Stimulated activated CD8-positive, alpha-beta memory T cell treated with anti-CD3 and anti-CD28 coated beads, Interleukin-12 subunit alpha, Interleukin-12 subunit beta, amount 100 ng/mL, for 1 hour (primary cell): Measurements from ENCODE around the gene ZEB2.

Experiments used
- DNase-seq: peaks from one replicate; pipeline ENCODE4 v3.0.0-alpha.2; 2020; ENCODE audit warnings: low read depth

The ZEB2 gene

DNA sequence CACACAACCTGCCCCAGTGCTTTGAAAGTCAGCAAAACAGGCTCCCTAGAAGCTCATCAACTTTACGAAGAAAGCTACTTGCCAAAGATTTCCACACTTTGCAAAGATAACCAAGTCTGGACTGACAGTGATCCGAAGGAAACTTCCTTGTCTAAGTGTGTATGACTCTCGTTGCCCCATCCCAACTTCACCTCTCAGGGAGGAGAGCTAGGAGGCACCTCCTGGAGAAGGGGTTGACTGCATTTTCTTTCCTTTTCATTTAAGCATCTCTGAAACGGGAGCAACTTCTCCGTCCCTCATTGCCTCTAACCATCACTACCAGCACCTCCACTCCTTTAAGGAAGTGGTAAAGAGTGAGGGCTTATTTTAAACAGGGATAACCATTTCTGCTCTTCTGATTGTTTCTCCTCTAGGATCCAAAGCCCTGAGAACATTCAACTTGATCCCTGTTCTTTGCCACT, 7.0 kb downstream of the ZEB2 start:
- no peak for DNase-seq

DNA sequence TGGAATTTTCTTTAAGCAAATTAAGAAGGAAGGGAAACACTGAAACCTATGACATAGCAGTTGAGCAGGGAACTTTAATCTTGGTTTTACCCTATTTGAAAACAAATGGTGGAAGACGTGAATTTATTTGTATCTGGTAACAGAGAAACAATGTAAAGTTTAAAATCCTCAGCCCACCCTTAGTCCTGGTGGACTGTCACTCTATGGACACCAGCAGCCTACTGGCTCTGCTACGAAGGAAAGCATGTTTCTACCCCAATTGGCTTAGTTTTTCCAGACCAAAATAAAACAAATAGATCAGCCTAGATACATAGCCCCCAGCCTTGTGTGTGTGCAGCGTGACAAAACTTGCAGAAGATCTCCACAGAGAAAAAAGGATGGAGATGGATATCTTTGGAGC, 7.4 kb downstream of the ZEB2 start:
- no peak for DNase-seq

DNA sequence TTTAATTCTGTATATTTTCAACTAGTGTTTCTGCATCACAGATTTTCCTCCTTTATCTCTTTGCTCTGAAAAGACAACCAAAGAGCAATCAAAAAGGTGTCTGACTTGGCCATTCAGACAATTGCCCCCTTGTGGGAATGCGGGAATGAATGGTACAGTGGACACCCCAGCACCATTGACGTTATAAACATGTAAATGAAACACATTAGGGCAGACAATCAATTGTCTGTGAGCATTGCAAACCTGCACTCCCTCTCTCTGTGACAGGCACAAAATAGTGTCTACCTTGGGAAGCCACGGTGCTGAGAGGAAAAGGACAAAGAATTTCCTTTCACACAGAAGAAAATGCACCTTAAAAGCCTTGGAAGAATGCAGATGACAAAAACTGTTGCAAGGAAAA, 8.0 kb downstream of the ZEB2 start:
- DNase-seq = no peak

DNA sequence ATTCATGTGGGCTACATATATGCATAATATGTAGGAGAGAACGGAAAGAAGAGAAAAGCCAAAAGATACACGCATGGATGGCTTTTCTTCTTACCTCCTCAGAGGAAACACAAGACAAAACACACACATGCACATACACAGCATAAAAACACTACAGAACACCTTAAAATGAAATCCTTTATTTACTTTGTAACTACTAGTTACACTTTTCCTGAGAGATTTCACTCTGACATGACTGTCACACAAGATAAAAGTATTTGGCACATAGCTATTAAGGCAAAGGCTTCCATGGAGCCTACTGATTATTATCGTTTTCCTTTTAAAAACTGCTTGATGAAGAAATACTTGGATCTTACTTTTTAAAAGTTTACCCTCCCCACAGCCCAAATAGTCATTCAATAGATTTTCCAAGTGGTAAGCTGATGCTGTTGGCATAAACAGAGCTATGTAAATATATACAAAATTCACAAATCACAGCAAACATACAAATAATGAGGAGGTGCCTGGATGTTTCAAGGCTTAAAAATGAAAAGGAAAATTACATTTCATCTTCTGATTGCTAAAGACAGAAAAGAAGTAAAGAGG, 8.6 kb downstream of the ZEB2 start:
- no peak for DNase-seq

DNA sequence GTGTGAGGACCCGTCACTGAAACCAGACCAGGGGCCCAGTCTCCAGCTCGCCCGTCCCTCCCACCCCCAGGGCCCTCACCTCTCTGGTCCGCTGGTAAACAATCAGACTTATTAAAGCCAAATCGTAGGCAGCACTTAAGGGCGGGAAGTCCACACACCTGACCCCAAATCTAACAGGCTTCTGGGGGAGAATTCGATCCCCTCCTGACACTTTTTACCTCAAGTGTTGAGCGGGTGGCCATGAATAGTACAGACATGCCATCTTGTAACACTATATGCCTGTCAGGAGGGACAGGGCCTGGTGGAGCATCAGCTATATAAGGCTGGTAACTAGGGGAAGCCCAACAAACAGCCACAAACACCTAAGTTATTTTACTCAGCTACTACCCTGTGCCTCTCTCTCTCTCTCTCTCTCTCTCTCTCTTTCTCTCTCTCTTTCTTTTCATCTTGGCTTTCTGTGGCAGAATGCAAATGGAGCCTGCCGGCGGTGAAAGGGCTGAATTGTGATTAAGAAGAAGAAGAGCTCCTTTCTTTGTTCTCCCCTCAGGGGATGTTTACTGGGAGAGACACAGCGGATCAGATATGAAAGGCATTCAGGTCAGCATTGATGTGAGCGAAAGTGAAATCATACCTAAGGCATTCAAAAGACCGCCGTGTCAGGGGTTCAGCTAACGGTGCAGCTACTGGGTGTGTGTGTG, 9.5 kb downstream of the ZEB2 start:
- DNase-seq = no peak

DNA sequence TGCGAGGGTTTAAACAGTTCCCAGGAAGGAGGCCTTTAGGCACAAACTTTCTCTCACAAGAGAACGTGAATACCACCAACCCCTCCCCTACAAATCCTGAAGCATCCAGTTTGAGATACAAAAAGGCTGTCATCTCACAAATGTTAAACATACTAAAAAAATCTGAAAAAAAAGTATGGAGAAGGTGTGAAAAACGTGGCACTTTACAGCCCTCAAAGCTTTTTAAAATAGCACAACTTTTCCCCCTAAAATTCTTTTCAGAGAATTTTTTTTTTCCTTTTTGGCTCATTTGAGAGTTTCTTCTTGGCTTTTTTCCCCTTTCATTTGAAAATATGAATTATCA, 10.1 kb downstream of the ZEB2 start:
- DNase-seq = no peak

DNA sequence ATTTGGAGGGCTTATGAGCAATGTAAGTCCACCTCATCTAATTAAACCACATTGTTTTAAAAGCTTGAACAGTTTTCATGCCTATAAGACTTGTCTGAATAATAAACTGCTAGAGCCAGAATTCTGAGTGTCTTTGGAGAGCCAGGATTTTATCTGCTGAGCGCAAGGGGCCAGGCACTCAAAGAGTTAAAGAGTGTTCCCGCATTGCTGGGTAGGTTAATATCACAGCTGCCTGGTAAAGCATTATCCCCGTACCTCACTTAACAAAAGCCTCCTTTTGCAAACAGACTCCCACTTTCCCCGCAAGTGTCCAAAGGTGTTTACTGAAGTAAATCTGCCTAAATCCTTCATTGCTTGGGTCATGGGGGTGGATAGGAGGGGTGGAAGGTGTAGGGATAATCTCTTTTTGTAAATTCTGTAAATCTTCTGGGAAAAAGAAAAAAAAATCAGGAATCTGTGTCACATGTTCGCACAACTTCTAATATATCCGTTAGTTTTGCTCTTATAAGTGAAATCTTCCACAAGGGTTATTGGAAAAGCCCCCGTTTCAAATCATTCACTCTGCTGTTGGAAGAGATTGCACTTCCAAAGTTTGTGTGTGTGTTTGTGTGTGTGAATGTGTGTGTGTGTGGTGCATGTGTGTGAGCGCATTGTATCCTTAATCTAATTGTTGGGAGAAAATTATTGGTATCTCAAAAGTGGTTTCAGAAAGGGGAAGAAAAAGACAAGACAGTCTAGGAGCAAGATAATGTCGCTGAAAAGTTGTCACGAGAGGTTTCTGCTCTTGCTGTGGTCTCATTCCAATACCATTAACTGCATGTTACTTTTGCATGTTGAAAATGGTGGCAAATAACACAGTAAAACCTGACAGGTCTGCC, 10.7 kb downstream of the ZEB2 start:
- no peak for DNase-seq

DNA sequence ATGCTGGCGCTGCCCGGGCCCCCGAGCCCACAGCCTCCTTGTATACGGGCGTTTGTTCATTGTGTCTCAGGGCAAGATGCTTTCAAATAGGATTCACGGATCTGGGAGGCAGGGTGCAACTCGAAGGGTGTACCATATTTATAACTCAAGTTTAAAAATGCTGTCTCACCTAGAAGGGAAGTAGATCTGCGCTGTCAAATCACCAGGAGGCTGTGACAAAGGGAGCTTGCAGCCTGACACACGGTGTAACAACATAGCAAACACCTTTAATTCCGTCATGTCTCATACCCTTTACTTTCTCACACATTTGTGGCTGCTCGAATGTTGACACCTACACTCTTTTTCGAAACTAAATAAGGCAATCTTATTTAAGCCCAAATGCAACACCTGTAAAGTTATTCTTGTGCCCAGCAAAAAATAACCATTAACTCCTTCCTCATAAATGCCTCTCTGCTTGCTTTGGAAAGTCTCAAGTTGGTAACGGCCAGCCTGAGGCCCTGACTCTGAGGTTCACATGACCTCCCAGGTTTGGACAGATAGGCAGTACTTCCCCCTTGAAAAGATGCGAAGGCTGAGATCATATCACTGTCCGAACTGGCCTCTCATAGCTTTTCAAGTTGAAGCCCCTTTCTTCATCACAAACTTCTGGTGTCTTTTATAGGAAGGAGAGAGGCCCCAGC, 11.6 kb downstream of the ZEB2 start:
- no peak for DNase-seq

DNA sequence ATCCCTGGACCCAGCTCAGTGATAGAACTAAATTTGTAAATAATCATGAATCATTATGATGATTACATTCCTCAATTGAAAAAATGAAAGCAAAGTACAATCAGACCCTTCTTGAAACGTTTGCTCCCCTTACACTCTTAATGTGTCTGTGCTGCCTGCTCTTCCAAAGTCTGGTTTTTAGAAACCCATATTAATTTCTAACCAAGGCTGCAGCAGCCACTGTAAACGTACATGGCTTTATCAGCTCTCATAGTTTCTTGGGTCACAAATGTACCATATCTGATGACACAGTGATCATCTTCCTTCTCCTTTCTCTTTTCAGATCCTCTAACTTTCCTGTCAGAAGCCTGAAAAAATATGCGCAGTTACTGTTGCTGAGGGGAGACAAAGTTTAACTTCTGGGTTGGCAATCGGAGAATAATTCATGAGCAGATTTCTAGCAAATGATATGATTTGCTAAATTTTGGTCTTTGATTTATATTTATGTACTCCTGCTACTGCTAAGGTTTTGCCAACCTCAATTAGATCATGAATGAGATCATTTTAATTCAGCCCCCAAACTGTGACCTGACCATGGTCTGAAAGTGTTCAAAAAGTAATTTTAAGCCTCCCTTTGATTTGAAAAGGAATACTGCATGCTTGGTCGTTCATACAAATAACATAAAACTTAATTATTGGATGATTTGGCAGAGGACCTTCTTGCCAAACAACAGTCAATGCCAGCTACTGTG, 12.3 kb downstream of the ZEB2 start:
- DNase-seq = no peak

DNA sequence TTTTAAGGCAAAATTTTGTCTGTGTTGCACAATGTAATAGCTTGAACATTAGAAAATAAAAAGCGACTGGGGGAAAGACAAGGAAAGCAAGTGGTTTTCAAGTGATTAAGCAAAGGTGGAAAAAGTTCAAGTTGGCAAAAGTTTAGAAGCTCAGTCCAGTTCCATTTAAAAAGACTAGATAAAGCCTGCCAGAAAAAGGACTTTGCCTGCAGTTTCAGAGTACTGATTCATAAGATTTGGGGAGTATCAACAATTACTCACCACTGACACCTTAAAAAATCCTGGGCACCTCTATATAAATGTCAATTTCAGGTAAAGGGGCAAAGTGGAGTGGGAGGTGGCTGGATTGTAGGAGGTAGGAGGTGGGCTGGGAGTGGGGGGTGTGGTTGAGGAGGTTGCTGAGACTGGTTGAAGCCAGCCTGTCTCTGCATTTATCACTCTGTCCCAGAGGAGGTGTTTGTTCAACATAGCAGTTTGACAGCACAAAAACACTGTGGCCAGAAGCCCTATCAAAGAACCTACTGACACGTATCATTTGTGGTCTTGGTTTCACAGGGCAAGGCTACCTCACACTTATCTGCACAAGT, 14.6 kb downstream of the ZEB2 start:
- DNase-seq = no peak

DNA sequence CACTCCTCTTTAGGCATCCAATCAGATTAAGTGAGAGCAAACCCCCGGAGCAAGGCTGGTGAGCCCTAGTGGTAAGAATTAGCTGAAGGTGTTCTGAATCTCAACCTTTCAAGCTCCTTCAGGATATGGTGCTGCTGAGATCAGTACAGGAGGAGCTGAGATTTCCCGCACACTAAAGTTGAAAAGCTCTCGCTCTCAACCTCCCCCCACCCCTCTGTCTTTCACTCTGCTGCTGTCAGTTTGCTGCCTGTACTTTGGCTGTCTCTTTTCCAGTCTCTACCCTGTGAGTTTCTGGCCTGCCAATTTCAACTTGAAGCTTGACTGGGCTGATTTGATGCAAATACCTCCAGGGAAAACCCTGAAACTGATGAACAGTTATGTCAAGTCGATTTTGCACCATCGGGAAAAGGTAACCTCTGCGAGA, 15.7 kb downstream of the ZEB2 start:
- DNase-seq = no peak

DNA sequence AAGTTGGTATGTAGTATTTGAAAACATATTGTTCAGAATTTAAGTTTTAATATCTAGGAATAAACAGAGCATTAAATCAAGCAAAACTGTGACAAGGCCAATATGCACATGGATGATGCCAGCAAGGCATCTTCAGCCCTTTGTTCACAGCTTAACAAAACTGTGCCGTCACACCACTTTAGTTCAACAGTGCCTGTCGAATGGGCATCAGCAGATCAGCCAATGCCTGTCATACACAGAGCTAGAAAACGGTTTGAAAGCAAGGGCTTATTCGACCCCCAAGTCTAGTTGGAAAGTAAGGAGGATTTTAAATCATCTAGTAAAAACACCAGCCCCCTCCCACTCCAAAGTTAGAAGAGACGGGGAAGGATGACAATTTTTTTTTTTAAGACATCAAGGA, 16.7 kb downstream of the ZEB2 start:
- no peak for DNase-seq

DNA sequence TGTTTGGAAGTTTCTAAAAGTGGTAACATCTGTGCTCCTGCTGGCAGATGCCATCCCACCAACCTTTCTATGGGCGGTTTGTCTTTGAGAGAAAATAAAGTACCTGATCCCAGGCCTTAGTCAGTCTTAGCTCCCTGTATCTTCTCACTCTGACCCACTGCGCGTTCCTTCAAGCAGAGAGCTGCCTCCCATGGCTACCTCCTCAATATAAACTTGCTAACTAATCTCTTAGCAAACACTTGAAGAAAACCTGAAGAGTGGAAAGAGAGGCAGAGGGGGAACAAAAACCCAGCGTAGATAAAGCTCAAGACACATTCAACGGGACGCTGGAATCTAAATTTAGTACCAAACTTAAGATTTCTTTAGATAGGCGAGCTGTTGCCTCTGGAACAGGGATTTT, 17.6 kb downstream of the ZEB2 start:
- DNase-seq = no peak

DNA sequence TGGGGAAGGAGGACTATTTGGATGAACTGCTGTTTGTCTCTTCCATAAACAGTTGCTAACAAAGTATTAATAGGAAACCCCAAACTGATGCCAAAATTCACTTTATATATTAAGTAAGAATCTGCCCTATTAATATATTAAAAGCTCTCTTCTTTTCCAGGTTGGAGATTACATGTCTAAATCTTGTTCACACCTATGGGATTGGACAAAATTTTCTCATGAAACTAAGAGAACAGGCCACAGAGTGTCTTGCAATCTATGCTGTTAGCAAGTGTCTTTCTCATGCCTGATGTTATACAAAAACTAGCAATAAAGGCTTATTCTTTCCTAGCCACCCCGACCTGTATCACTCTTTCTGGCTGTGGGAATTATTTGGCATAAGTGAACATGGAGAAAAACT, 18.3 kb downstream of the ZEB2 start:
- no peak for DNase-seq

DNA sequence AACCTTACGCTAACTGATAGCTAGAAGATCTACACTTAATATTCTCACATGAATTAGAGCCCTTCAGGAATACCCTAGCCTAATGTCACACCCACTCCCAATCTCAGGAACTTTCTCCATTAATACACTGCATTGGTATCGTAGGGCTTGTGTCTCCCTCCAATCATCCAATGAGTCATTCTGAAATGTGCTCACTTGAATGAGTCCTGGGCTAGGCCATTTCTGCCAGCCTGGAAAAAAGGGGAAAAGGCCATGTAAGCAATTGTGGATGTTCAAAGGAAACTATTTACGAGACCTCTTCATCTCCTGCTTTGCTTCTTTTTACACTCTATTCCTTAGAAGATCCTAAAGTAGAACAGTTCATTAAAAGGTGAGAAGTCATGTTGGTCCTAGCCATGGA, 18.8 kb downstream of the ZEB2 start:
- DNase-seq = no peak

DNA sequence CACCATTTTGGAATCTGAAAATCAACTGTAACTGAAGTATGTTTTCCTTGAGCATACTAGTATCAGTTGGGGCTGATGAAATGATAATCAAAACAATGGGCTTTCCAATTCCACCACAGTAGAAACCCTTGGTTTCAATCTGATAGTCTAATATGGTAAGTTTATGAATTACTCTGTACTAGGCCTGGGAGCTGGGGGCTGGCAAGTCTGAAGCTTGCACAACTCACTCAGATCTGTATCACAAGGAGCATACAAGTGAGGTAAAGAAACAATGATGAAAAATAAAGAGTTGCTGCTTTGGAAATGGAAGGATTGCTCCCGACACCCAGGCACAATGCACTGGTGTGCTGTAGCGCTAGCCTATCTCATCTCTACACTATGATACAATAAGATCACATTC, 19.4 kb downstream of the ZEB2 start:
- no peak for DNase-seq

DNA sequence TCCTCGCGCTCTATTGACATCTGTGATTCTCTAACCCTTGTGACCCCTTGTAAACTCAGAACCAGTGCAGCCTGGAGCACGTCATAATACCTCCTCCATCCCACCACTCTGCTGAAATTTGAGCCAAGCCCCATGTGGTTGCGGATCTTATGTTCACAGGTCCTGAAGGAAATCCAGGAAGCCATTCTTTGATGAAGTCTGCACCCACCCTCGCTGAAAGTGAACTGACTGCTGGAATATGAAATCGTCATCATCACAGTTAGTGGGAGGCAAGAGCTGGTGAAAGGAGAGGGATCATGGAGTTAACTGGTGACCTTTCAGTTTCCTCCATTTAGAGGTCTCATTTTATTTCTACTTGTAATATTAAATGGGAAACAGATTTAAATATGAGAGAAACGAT, 21.6 kb downstream of the ZEB2 start:
- DNase-seq = no peak

DNA sequence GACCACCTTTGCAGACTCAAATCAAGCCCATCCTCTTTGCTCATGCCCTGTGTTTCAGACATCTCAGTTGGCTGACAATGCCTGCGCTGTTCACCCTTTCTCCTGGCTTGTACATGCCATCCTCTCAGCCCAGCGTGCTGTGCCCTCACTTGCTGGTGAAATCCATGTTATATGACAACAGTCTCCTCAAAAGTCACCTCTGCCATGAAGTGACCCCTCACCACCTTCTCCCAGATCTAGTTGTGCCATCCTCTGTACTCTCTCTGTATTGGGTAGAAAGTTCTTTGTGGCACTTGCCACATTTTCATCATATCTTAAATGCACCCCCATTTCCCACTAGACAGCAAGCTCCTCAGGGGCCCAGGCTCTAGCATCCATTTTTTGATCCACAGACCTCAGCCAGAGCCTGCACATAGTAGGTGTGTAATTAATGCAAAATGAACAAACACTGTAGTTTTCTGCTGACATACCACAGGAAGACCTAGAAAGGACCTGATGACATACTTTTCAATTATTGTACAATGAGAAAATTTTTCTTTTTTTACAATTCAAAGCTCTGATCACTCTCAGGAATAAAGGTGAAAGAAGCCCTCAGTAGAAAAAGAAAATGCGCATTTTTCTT, 22.8 kb downstream of the ZEB2 start:
- DNase-seq = no peak

DNA sequence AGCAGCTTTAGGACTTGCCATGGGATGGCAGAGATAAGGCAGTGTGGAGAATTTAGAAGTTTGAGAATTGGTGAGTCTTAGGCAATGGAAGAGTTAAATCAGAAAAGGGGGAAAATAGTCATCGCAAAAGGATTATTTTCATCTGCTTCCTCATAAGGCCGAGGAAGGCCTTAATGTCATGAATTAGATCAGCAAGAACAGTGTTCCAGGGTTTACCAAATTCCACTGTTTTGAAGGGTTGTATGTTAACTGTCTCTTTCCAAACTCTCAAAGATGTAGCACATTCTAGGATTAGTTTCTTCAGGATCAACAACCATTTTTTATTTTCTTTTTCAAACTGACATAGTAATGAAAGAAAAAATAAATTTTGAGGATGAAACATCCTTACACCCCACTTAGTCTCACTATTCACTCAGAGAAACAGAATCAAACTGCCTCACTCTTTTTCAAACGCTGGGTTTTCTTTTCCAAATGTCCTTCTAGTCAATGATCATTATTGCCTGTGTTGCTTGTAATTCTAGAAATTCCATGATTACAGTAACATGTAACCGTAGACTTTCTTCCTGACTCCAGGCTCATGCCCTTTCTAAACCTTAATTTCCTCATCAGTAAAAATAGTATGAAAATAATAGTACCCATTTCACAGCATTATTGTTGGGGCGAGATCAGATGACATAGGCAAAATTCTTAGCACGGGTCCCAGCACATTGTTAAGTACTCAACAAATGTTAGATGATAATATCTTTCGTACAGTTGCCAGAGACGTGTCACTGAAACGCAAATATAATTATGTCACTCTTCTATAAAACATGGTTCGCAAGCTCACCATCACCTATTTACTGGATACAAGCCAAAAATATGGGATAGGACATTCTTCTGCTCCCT, 23.6 kb downstream of the ZEB2 start:
- DNase-seq = no peak
